Measurements from ENCODE around the gene PRKCH. TPM values are rescaled to one million over a fixed set of nuclear protein-coding genes. Genes with fewer than 3 reads are reported as not detected.

Gene PRKCH
- total and polyA plus RNA-seq, 9 of the 15 experiments (the other 6 are each of a cell fraction or from before 2014, with no cell fraction given): 0.61 to 4.4 (median 4.0) TPM

DNA sequence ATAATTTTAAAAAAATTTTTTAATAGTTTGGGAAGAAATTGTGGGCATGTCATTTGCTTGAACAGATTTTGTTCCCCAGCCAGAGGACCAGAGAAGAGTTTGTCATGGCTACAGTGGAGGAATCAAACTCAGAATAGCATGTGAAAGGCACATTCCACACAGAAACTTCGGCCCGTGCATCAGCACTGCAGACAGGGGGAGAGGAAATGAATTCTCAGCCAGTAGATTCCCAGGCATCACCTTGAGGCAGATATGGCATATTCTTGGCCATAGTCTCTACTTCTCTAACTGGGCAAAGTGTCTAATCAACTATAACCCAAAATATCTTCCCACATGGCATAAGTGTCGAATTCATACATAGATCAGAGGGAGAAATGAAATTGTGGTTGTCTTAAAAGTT lies 153.3 kb downstream of the PRKCH start:
- ATAC-seq (no peak), DNase-seq (ENCODE audit: extremely low read depth in 1 of 4, low spot score in 3 of 4) (no peak), FAIRE-seq (no peak)
- Histone ChIP-seq H3K27me3 (ENCODE audit: control insufficient read depth in 2 of 2, insufficient read depth in 2 of 2, low read length in 2 of 2) (no peaks in the 10 kb centered on the region; a peak in 2 of 5 replicates), H3K4me2 (ENCODE audit: insufficient read depth, low read length) (no peak overlapping the region), H3K9me3 (replicated peaks; ENCODE audit: control insufficient read depth, insufficient read depth, low read depth, low read length) (no peaks in the 10 kb centered on the region), H3K36me3 (ENCODE audit: control insufficient read depth, insufficient read depth, low read length) (no peaks in the 10 kb centered on the region), H3K27ac (ENCODE audit: extremely low read depth, low read depth, low read length) (no peak overlapping the region), H3K79me2 (ENCODE audit: control insufficient read depth, insufficient read depth, low read length) (no peaks in the 10 kb centered on the region), H3K4me1 (replicated peaks in 1 of 2; ENCODE audit: control insufficient read depth in 2 of 2, insufficient read depth in 2 of 2, low read length in 2 of 2) (peaks cover 0 to 3% of the 10 kb centered on the region in 2 experiments; a peak in 1 of 5 replicates), H3K9me1 (ENCODE audit: control insufficient read depth, insufficient read depth, low read length) (no peaks in the 10 kb centered on the region), H4K20me1 (replicated peaks; ENCODE audit: control insufficient read depth, insufficient read depth, low read length) (no peaks in the 10 kb centered on the region; the same call in 1 of the 2 replicates), H3K9ac (ENCODE audit: insufficient read depth in 1 of 2, low read depth in 2 of 2, low read length in 2 of 2) (no peak overlapping the region), H2AFZ (ENCODE audit: low read depth, low read length) (no peak overlapping the region), H3K4me3 (no peak overlapping the region)
- BruUV-seq (replicated peaks): no TSS peak
- POLR2A ChIA-PET: no interaction called here
- intact Hi-C loops (cut with micrococcal nuclease) (loop anchor here (1.0 to 5.0 kb wide), 3 partner anchors 253 to 363 kb away; no protein-coding TSS in a partner anchor), in situ Hi-C loops (cut with MboI) (no loop called here)
- CTCF ChIA-PET (ENCODE audit: low intra/inter-chr PET ratio): interaction anchor here (0.6 to 1.1 kb wide), 3 partner anchors 256 to 354 kb away, joined by 3 to 4 read pairs (median 3); no protein-coding TSS in a partner anchor
- TF ChIP-seq HDAC8 (tag; IDR thresholded peaks at IDR 0.05) (no peak), CBX3 (IDR thresholded peaks at IDR 0.05; ENCODE audit: borderline replicate concordance in 1 of 2, low read length in 2 of 2) (no peak), ELF2 (CRISPR knock-in tag; IDR thresholded peaks at IDR 0.05) (no peak), FOS (IDR thresholded peaks at IDR 0.05; ENCODE audit: extremely low read depth, insufficient read length) (no peak), POU5F1 (IDR thresholded peaks at IDR 0.05; ENCODE audit: borderline replicate concordance, low read depth, low read length, partially characterized antibody) (no peak), KLF1 (tag; IDR thresholded peaks at IDR 0.05) (no peak), ZNF239 (CRISPR knock-in tag; IDR thresholded peaks at IDR 0.05) (no peak), SNRNP70 (optimal IDR thresholded peaks at IDR 0.05; ENCODE audit: low read depth, low read length) (no peak)
- TF ChIP-seq, protein P1, sequence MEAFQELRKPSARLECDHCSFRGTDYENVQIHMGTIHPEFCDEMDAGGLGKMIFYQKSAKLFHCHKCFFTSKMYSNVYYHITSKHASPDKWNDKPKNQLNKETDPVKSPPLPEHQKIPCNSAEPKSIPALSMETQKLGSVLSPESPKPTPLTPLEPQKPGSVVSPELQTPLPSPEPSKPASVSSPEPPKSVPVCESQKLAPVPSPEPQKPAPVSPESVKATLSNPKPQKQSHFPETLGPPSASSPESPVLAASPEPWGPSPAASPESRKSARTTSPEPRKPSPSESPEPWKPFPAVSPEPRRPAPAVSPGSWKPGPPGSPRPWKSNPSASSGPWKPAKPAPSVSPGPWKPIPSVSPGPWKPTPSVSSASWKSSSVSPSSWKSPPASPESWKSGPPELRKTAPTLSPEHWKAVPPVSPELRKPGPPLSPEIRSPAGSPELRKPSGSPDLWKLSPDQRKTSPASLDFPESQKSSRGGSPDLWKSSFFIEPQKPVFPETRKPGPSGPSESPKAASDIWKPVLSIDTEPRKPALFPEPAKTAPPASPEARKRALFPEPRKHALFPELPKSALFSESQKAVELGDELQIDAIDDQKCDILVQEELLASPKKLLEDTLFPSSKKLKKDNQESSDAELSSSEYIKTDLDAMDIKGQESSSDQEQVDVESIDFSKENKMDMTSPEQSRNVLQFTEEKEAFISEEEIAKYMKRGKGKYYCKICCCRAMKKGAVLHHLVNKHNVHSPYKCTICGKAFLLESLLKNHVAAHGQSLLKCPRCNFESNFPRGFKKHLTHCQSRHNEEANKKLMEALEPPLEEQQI (IDR thresholded peaks at IDR 0.05): no peak
- TF ChIP-seq, protein P2, sequence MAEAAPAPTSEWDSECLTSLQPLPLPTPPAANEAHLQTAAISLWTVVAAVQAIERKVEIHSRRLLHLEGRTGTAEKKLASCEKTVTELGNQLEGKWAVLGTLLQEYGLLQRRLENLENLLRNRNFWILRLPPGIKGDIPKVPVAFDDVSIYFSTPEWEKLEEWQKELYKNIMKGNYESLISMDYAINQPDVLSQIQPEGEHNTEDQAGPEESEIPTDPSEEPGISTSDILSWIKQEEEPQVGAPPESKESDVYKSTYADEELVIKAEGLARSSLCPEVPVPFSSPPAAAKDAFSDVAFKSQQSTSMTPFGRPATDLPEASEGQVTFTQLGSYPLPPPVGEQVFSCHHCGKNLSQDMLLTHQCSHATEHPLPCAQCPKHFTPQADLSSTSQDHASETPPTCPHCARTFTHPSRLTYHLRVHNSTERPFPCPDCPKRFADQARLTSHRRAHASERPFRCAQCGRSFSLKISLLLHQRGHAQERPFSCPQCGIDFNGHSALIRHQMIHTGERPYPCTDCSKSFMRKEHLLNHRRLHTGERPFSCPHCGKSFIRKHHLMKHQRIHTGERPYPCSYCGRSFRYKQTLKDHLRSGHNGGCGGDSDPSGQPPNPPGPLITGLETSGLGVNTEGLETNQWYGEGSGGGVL (CRISPR knock-in tag; IDR thresholded peaks at IDR 0.05): no peak
- TF ChIP-seq, protein P3, sequence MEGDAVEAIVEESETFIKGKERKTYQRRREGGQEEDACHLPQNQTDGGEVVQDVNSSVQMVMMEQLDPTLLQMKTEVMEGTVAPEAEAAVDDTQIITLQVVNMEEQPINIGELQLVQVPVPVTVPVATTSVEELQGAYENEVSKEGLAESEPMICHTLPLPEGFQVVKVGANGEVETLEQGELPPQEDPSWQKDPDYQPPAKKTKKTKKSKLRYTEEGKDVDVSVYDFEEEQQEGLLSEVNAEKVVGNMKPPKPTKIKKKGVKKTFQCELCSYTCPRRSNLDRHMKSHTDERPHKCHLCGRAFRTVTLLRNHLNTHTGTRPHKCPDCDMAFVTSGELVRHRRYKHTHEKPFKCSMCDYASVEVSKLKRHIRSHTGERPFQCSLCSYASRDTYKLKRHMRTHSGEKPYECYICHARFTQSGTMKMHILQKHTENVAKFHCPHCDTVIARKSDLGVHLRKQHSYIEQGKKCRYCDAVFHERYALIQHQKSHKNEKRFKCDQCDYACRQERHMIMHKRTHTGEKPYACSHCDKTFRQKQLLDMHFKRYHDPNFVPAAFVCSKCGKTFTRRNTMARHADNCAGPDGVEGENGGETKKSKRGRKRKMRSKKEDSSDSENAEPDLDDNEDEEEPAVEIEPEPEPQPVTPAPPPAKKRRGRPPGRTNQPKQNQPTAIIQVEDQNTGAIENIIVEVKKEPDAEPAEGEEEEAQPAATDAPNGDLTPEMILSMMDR (IDR thresholded peaks at IDR 0.05 in 2 of 3, conservative IDR thresholded peaks at IDR 0.05 in 1 of 3; ENCODE audit: insufficient read depth in 2 of 3, low read depth in 1 of 3, low read length in 3 of 3): no peak
- TF ChIP-seq, protein P4, sequence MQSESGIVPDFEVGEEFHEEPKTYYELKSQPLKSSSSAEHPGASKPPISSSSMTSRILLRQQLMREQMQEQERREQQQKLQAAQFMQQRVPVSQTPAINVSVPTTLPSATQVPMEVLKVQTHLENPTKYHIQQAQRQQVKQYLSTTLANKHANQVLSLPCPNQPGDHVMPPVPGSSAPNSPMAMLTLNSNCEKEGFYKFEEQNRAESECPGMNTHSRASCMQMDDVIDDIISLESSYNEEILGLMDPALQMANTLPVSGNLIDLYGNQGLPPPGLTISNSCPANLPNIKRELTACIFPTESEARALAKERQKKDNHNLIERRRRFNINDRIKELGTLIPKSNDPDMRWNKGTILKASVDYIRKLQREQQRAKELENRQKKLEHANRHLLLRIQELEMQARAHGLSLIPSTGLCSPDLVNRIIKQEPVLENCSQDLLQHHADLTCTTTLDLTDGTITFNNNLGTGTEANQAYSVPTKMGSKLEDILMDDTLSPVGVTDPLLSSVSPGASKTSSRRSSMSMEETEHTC (IDR thresholded peaks at IDR 0.05): no peak
- WGBS (ENCODE audit: insufficient coverage, low coverage, missing lambda C conversion rate): 32% methylated on average over 3 of the region's 3 CpGs
